AG04450 (cell line): ENCODE results near the gene MACF1. TPM values are rescaled to one million over a fixed set of nuclear protein-coding genes. Genes with fewer than 3 reads are reported as not detected.

ENCODE experiments used
- CTCF ChIA-PET: fragments of 300-600, 350-600 bp; formaldehyde crosslinking; extraction: SDS; loops from one replicate; lab custom pipeline; 2022; ENCODE audit warnings: antibody characterized with exemption, inconsistent platforms; lab: Charles Lee
- POLR2A ChIA-PET: fragments of 350-600 bp; formaldehyde crosslinking; extraction: SDS; loops from one replicate; lab custom pipeline; 2021; ENCODE audit warnings: antibody characterized with exemption, inconsistent platforms; lab: Yijun Ruan, JAX
- DNase-seq: peaks from one replicate; pipeline ENCODE4 v3.0.0-alpha.2; 2011; ENCODE audit warnings: low read depth, low spot score
- H3K27ac ChIP-seq: one replicate; pipeline ENCODE4 v1.5.1; 2012; ENCODE audit warnings: low read depth, low read length, control low read depth
- H3K27me3 ChIP-seq: one replicate; pipeline ENCODE4 v1.6.0; 2012; ENCODE audit warnings: low read length; ENCODE audit not compliant: control insufficient read depth, insufficient read depth
- H3K4me3 ChIP-seq: 2 replicates; pipeline ENCODE4 v1.5.1; 2011; ENCODE audit warnings: mild to moderate bottlenecking, low read depth, low read length, control low read depth
- H3K9me3 ChIP-seq: 2 replicates; pipeline ENCODE4 v1.5.1; 2012; ENCODE audit warnings: low read length; ENCODE audit not compliant: control insufficient read depth, insufficient read depth
- polyA plus RNA-seq: library from polyadenylated mRNA; depleted of rRNA; stranded (reverse); fragments of >200 nt; gene quantifications from 2 replicates; pipeline ENCODE4 v1.2.3, GENCODE V29; 2011
- TF ChIP-seq, protein P1 (sequence below): IDR thresholded peaks from 2 replicates; pipeline ENCODE4 v1.5.1; 2011; ENCODE audit warnings: low read depth, low read length, control low read depth, inconsistent platforms

The MACF1 gene
- polyA plus RNA-seq, 1 experiment, result 118 TPM

DNA sequence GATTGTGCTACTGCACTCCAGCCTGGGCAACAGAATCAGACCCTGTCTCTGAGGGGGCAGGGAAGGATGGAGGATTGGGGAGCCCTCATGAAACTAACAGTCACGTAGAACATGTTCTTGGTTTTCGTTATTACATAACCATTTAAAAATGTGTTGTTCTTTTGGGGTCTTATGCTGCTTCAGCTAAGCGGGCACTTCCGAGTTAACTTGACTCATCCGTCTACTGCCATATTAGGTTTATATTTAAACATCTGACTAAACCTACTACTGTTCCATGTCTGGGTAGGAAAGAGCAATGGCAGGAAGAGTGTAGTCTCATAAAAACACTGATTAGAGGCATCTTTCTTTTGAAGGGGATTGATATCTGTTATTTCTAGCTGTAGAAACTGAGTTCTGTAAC, 227.4 kb downstream of the MACF1 start:
- H3K9me3 ChIP-seq, result no peaks in the 10 kb centered on the region
- H3K27ac ChIP-seq, result peak overlapping the region; percentile 52
- H3K4me3 ChIP-seq, result no peak overlapping the region
- H3K27me3 ChIP-seq, result no peaks in the 10 kb centered on the region
- ChIA-PET POLR2A (interaction anchor here (0.6 to 1.4 kb wide), 3 partner anchors 20 to 65 kb away, joined by 3 to 13 read pairs (median 6); no protein-coding TSS in a partner anchor), CTCF (interaction anchor here (1.0 to 2.6 kb wide), 3 partner anchors 21 to 107 kb away, joined by 3 to 11 read pairs (median 3); no protein-coding TSS in a partner anchor)
- DNase-seq, result no peak
- TF ChIP-seq, protein P1, sequence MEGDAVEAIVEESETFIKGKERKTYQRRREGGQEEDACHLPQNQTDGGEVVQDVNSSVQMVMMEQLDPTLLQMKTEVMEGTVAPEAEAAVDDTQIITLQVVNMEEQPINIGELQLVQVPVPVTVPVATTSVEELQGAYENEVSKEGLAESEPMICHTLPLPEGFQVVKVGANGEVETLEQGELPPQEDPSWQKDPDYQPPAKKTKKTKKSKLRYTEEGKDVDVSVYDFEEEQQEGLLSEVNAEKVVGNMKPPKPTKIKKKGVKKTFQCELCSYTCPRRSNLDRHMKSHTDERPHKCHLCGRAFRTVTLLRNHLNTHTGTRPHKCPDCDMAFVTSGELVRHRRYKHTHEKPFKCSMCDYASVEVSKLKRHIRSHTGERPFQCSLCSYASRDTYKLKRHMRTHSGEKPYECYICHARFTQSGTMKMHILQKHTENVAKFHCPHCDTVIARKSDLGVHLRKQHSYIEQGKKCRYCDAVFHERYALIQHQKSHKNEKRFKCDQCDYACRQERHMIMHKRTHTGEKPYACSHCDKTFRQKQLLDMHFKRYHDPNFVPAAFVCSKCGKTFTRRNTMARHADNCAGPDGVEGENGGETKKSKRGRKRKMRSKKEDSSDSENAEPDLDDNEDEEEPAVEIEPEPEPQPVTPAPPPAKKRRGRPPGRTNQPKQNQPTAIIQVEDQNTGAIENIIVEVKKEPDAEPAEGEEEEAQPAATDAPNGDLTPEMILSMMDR, result no peak

- Histone ChIP-seq H3K9me3 (no peaks in the 10 kb centered on the region), H3K4me3 (no peak overlapping the region), H3K27me3 (no peaks in the 10 kb centered on the region), H3K27ac (no peak overlapping the region)
- TF ChIP-seq, protein P1, result no peak
- CTCF ChIA-PET, result interaction anchor here (0.7 to 3.6 kb wide), 4 partner anchors 11 to 140 kb away, joined by 3 to 9 read pairs (median 4); no protein-coding TSS in a partner anchor
- no peak for DNase-seq
- POLR2A ChIA-PET, result interaction anchor here (0.5 kb wide), 1 partner anchor 43 kb away, joined by 3 read pairs; no protein-coding TSS in a partner anchor
Observed at GRCh38 chr1:39434797-39435395, 230.4 kb downstream of the MACF1 start.

DNA sequence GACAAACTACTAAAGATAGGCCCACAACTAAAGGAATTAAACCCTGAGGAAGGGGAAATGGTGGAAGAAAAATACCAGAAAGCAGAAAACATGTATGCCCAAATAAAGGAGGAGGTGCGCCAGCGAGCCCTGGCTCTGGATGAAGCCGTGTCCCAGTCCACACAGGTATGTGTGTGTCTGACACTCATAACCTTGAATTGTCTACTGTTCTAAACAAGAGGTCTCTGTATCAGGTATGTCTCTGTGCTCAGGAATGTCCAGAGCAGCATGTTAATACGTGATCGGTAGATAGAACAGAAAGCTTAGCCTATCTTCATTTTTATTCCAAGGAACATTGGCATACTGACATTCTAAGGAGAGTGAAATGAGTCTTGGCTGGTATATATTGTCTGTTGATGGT, 231.1 kb downstream of the MACF1 start:
- CTCF ChIA-PET, result interaction anchor here (1.0 to 3.6 kb wide), 2 partner anchors 25 to 103 kb away, joined by 3 to 9 read pairs; no protein-coding TSS in a partner anchor

DNA sequence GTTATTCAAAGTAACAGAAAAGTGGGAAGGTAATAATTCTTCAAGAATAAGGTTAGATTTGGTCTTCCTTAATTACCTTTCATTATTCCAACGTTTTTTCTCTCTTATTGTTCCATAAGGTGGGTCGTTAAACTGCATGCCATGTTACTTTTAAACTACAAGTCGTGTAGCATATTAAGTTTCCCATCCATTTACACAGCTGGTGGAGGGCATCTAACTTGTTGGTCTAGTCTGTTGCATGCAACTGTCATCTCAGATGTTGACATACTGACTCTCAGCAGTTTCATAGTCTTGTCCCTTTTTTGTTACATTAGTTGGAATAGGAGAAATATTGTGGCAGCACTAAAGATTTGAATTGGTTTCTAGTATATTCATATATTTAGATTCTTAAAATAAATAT, 232.3 kb downstream of the MACF1 start:
- Histone ChIP-seq H3K27ac (no peak overlapping the region), H3K9me3 (no peaks in the 10 kb centered on the region), H3K4me3 (no peak overlapping the region), H3K27me3 (no peaks in the 10 kb centered on the region)
- ChIA-PET CTCF (interaction anchor here (0.5 to 1.5 kb wide), 2 partner anchors 102 to 143 kb away, joined by 4 read pairs; no protein-coding TSS in a partner anchor), POLR2A (no interaction called here)
- no peak for DNase-seq
- TF ChIP-seq, protein P1, result no peak

More for the DNA sequence above, 231.1 kb downstream of the MACF1 start:
- POLR2A ChIA-PET, result interaction anchor here (0.5 kb wide), 1 partner anchor 44 kb away, joined by 3 read pairs; no protein-coding TSS in a partner anchor
- Histone ChIP-seq H3K27me3 (no peaks in the 10 kb centered on the region), H3K9me3 (no peaks in the 10 kb centered on the region), H3K27ac (no peak overlapping the region), H3K4me3 (no peak overlapping the region)
- TF ChIP-seq, protein P1, result no peak
- DNase-seq, result no peak

- DNase-seq, result no peak
- ChIA-PET POLR2A (no interaction called here), CTCF (interaction anchor here (1.5 kb wide), 1 partner anchor 101 kb away, joined by 4 read pairs; no protein-coding TSS in a partner anchor)
- Histone ChIP-seq H3K9me3 (no peaks in the 10 kb centered on the region), H3K27ac (no peak overlapping the region), H3K27me3 (no peaks in the 10 kb centered on the region), H3K4me3 (no peak overlapping the region)
- TF ChIP-seq, protein P1, result no peak
Observed at GRCh38 chr1:39438042-39438441, 233.5 kb downstream of the MACF1 start.
